ENCODE data around the gene CFAP100. TPM values are rescaled to one million over a fixed set of nuclear protein-coding genes. Genes with fewer than 3 reads are reported as not detected.

The CFAP100 gene
- total RNA-seq, 1 experiment from 2014 or later = not detected

DNA sequence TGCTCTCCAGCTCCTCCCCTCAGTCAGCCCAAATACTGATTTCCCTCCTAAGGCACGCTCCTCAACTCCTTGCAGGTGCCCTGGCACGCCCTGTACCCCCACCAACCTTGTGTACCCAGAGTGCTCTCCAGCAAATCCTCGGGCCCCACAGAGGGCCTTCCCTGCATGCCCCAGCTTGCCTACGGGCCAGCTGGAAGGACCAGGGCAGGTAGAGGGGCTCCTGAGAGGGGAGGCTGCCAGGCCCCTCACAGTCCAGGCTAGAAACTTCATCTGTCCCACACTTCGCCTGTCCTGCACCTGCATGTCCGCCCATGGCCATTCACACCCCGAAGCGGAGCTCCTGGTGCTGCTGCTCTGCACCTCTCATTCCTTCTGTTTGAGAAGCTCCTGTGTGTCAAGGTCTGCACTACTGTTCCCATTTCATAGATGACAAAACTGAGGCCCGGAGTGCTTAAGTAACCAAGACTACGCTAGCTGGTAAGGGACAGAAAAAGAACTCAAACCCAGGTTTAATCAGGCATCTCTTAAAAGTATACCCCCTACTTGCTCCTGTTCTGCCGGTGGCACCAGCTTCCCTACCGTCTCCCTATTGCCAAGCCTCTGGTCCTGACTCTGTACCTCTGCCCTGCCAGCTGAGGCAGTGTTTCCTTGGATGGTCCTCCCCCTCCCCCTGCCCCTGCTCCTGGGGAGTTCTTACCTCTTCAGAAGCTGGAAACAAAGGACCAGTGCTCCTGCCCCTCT, 45.4 kb downstream of the CFAP100 start:
- no peak for ATAC-seq
- H3K27me3 ChIP-seq (ENCODE audit: insufficient read depth, low read length) = no peaks in the 10 kb centered on the region
- no peak overlapping the region for H2AFZ ChIP-seq (ENCODE audit: low read depth, low read length, poor library complexity, severe bottlenecking)
- H4K20me1 ChIP-seq (ENCODE audit: insufficient read depth) = no peaks in the 10 kb centered on the region
- H3K4me3 ChIP-seq (replicated peaks in 1 of 2; ENCODE audit: low read depth in 1 of 2, low read length in 2 of 2) = no peak overlapping the region
- ChIA-PET RAD21 (ENCODE audit: low non-redundant PET in 1 of 2, low total read pairs in 2 of 2, uncharacterized antibody in 2 of 2, unreplicated experiment in 2 of 2) (no interaction called here), CTCF (no interaction called here), POLR2A (no interaction called here)
- no peak for TF ChIP-seq YY1 (IDR thresholded peaks at IDR 0.05; ENCODE audit: extremely low read depth, insufficient replicate concordance, low read depth, low read length)
- no peak for TF ChIP-seq ELF1 (IDR thresholded peaks at IDR 0.05; ENCODE audit: borderline replicate concordance, low read depth)
- no peak for TF ChIP-seq SP1 (IDR thresholded peaks at IDR 0.05; ENCODE audit: low read depth)
- intact Hi-C loops (cut with micrococcal nuclease) = no loop called here
- peaks cover 0 to 7% of the 10 kb centered on the region in 2 experiments; a peak in 2 of 4 replicates for H3K36me3 ChIP-seq (ENCODE audit: control insufficient read depth in 1 of 2, insufficient read depth in 2 of 2, low read length in 2 of 2)
- H3K4me2 ChIP-seq (ENCODE audit: low read length) = no peak overlapping the region
- H3K9me3 ChIP-seq (ENCODE audit: control insufficient read depth in 1 of 2, insufficient read depth in 1 of 2, low read depth in 1 of 2, low read length in 2 of 2) = no peaks in the 10 kb centered on the region
- H3K4me1 ChIP-seq (ENCODE audit: control insufficient read depth in 1 of 2, insufficient read depth in 2 of 2, low read length in 2 of 2) = no peaks in the 10 kb centered on the region
- no peaks in the 10 kb centered on the region for H3K79me2 ChIP-seq (ENCODE audit: insufficient read depth, low read length)
- no peak for DNase-seq (ENCODE audit: low read depth, low spot score)
- H3K9me2 ChIP-seq (ENCODE audit: insufficient read depth) = no peaks in the 10 kb centered on the region
- H3K9ac ChIP-seq (ENCODE audit: low read length) = no peak overlapping the region
- no peak overlapping the region for H3K27ac ChIP-seq (ENCODE audit: low read depth, low read length)
- no TSS peak for BruUV-seq (replicated peaks)

DNA sequence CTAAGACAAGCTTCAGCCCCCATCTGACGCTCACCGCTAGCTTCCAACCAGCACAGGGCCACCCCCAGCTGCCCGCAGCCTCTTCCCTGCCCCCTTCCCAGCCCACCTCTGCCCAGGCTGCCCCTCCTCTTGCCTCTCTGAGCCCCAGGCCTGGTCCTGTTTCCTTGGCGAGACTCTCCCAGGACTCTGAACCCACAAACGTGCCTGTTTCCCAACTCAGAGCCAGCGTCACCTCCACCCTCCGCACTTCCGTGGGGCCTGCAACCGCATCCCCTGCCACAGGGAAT, 45.9 kb downstream of the CFAP100 start:
- H3K79me2 ChIP-seq (ENCODE audit: insufficient read depth, low read length) = no peaks in the 10 kb centered on the region
- H3K9ac ChIP-seq (ENCODE audit: low read length) = no peak overlapping the region
- no peak for TF ChIP-seq SIN3A (IDR thresholded peaks at IDR 0.05; ENCODE audit: low read depth)
- no peak overlapping the region for H3K27ac ChIP-seq (ENCODE audit: low read depth, low read length)
- ChIA-PET POLR2A (no interaction called here), CTCF (no interaction called here), RAD21 (ENCODE audit: low non-redundant PET in 1 of 2, low total read pairs in 2 of 2, uncharacterized antibody in 2 of 2, unreplicated experiment in 2 of 2) (no interaction called here)
- no peaks in the 10 kb centered on the region for H3K27me3 ChIP-seq (ENCODE audit: insufficient read depth, low read length)
- BruUV-seq (replicated peaks) = no TSS peak
- H2AFZ ChIP-seq (ENCODE audit: low read depth, low read length, poor library complexity, severe bottlenecking) = no peak overlapping the region
- H3K9me2 ChIP-seq (ENCODE audit: insufficient read depth) = no peaks in the 10 kb centered on the region
- intact Hi-C loops (cut with micrococcal nuclease) = no loop called here
- peaks cover 0 to 7% of the 10 kb centered on the region in 2 experiments; a peak in 2 of 4 replicates for H3K36me3 ChIP-seq (ENCODE audit: control insufficient read depth in 1 of 2, insufficient read depth in 2 of 2, low read length in 2 of 2)
- H3K4me3 ChIP-seq (replicated peaks in 1 of 2; ENCODE audit: low read depth in 1 of 2, low read length in 2 of 2) = no peak overlapping the region
- H3K9me3 ChIP-seq (ENCODE audit: control insufficient read depth in 1 of 2, insufficient read depth in 1 of 2, low read depth in 1 of 2, low read length in 2 of 2) = no peaks in the 10 kb centered on the region
- no peaks in the 10 kb centered on the region for H3K4me1 ChIP-seq (ENCODE audit: control insufficient read depth in 1 of 2, insufficient read depth in 2 of 2, low read length in 2 of 2)
- ATAC-seq (no peak), DNase-seq (ENCODE audit: low read depth, low spot score) (no peak)
- H4K20me1 ChIP-seq (ENCODE audit: insufficient read depth) = no peaks in the 10 kb centered on the region
- no peak overlapping the region for H3K4me2 ChIP-seq (ENCODE audit: low read length)
